HG03378 (cell line): ENCODE results near the gene LSM14A.
A peak's percentile ranks its signal among the peaks of the same experiment; 100 is the strongest.
"Not testable (repeated sequence)": the region's sequence is repeated elsewhere in the genome, so short reads cannot be mapped to it uniquely, and the experiment has no call there.

Source experiments
- ATAC-seq: cut with Tn5 transposase; IDR thresholded peaks from one replicate; pipeline ENCODE4 v1.9.1; 2021; ENCODE audit warnings: mild to moderate bottlenecking, moderate library complexity; ENCODE audit not compliant: unreplicated experiment

The LSM14A gene

GRCh38 chr19:34189199-34189916 lies 17.1 kb downstream of the LSM14A start:
- ATAC-seq: no peak

GRCh38 chr19:34189917-34190425 lies 17.7 kb downstream of the LSM14A start:
- ATAC-seq: no peak

- ATAC-seq: no peak
Measured at GRCh38 chr19:34191355-34191962, 19.2 kb downstream of the LSM14A start.

- ATAC-seq: no peak
Measured at GRCh38 chr19:34193439-34193838, 21.1 kb downstream of the LSM14A start.

GRCh38 chr19:34193876-34194275 lies 21.6 kb downstream of the LSM14A start:
- no peak for ATAC-seq

GRCh38 chr19:34201133-34201532 lies 28.8 kb downstream of the LSM14A start:
- no peak for ATAC-seq

GRCh38 chr19:34205324-34205723 lies 33.0 kb downstream of the LSM14A start:
- not testable (repeated sequence) for ATAC-seq

- ATAC-seq: no peak
Measured at GRCh38 chr19:34208291-34208884, 36.1 kb downstream of the LSM14A start.

GRCh38 chr19:34209726-34210125 lies 37.4 kb downstream of the LSM14A start:
- no peak for ATAC-seq

- no peak for ATAC-seq
Measured at GRCh38 chr19:34213283-34213682, 41.0 kb downstream of the LSM14A start.

GRCh38 chr19:34214040-34214439 lies 41.7 kb downstream of the LSM14A start:
- no peak for ATAC-seq

- no peak for ATAC-seq
Measured at GRCh38 chr19:34215006-34215665, 42.8 kb downstream of the LSM14A start.

GRCh38 chr19:34215666-34216038 lies 43.3 kb downstream of the LSM14A start:
- ATAC-seq: no peak

- not testable (repeated sequence) for ATAC-seq
Measured at GRCh38 chr19:34216745-34217219, 44.5 kb downstream of the LSM14A start.

GRCh38 chr19:34217952-34218817 lies 45.9 kb downstream of the LSM14A start:
- ATAC-seq: peak; percentile 66

- ATAC-seq: no peak
Measured at GRCh38 chr19:34218818-34219164, 46.5 kb downstream of the LSM14A start.

- ATAC-seq: no peak
Measured at GRCh38 chr19:34220472-34221063, 48.3 kb downstream of the LSM14A start.

- no peak for ATAC-seq
Measured at GRCh38 chr19:34222386-34222785, 50.1 kb downstream of the LSM14A start.

GRCh38 chr19:34224996-34225658 lies 52.8 kb downstream of the LSM14A start:
- ATAC-seq: no peak

- ATAC-seq: no peak
Measured at GRCh38 chr19:34225659-34226015, 53.3 kb downstream of the LSM14A start.
